NK-92 treated with Interleukin-12 subunit alpha and Interleukin-12 subunit beta, amount 100 ng/mL, for 24 hours (cell line): ENCODE measurements around the gene CDS1.
"Not testable (repeated sequence)": the region's sequence is repeated elsewhere in the genome, so short reads cannot be mapped to it uniquely, and the experiment has no call there.

ENCODE experiments used
- DNase-seq: peaks from one replicate; lab custom pipeline; 2025; lab: John Stamatoyannopoulos, UW

The CDS1 gene

DNA sequence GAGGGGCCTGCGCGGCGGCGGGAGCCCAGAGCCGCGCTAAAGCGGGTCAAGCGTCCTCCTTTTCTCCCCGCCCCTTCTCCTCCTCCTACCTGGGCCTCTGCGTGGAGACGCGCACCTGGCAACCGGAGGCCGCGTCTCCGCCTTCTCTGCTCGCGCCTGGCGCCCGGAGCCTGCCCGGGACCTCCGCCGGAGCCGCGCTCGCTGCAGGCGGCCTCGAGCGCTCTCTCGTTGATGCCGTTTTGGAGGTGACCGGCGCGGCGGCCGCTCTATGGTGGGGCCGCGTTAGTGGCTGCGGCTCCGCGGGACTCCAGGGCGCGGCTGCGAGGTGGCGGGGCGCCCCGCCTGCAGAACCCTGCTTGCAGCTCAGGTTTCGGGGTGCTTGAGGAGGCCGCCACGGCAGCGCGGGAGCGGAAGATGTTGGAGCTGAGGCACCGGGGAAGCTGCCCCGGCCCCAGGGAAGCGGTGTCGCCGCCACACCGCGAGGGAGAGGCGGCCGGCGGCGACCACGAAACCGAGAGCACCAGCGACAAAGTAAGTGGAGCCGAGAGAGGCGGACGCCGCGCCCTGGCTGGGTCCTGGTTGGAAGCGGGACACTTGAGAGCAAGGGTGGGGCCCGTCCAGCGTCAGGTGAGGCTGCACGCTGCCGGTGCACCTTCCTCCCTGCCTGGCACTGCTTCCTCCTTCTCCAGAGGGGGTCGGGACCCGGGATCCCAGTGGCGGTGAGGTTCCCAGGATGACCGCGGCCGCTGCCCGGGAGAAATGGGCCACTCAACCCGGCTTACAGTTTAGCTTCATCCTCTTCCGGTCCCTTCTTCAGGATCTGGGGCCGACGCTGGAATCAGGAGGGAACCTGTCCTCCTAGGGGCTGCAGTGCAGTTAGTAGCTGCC lies at the start of gene CDS1:
CDS1 (plus strand) TSS at position 140 of the 888 bp plus-strand sequence; CDS start at position 415, 275 bp downstream.
- no peak for DNase-seq

DNA sequence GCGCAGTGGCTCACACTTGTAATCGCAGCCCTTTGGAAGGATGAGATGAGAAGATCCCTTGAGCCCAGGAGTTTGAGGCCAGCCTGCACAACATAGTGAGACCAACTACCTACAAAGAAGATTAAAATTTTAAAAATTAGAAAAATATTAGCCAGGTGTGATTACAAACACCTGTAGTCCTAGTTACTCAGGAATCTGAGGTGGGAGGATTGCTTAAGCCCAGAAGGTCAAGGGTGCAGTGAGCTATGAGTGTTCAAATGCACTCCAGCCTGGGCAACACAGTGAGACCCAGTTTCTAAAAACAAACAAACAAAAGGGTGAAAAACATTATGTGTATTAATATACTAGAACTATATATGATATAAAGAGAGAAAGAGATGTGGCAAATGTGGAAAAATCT lies 47.0 kb upstream of the CDS1 start:
- DNase-seq: no peak

DNA sequence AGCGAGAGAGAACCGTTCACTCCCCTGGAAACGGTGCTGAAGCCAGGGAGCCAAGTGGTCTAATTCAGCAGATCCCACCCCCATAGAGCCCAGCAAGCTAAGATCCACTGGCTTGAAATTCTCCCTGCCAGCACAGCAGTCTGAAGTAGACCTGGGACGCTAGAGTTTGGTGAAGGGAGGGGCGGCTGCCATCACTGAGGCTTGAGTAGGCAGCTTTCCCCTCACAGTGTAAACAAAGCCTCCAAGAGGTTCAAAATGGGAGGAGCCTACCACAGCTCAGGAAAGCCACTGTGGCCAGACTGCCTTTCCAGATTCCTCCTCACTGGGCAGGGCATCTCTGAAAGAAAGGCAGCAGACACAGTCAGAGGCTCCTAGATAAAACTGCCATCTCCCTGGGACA lies 37.8 kb upstream of the CDS1 start:
- DNase-seq: no peak

DNA sequence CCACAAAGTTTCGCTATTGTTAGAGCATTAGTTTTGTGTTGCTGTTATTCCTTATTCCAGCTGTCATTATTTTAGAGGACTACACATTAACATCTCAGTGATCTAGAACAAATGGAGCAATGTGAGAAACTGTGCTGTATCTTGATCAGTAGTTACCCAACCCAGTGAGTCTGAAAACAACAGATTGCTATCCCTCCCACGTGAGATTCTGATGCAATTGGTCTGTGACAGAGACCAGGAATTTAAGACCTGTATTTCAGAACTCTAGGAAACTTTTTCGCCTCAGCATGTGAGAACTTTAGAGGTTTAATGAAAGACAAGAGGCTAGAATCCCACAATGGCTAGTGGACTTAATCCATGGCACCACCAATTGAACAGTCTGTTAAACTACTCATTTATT lies 35.7 kb upstream of the CDS1 start:
- DNase-seq: no peak

DNA sequence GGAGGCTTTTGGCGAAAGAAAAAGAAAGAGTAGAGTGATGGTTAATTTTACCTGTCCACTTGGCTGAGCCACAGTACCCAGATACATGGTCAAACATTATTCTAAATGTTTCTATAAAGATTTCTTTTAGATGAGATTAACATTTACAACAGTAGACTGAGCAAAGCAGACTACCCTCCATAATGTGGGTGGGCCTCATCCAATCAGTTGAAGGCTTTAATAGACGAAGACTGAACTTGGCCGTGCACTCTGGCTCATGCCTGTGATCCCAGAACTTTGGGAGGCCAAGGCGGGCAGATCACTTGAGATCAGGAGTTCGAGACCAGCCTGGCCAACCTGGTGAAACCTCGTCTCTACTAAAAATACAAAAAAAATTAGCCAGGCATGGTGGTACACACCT lies 33.7 kb upstream of the CDS1 start:
- DNase-seq: not testable (repeated sequence)

DNA sequence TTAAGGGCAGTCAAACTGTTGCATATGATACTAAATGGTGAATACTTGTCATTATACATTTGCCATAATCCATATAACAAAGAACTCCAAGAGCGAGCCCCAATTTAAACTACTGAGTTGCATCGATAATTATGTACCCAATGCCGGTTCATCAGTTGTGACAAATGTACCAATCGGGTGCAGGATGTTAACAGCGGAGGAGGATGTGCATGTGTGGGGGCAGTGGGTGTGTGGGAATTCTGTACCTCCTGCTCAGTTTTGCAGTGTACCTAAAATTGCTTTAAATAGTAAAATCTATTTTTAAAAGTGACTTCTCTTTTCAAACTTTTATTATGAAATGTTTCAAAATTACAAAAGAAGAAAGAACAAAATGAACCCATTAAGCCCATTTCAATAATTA lies 20.8 kb upstream of the CDS1 start:
- DNase-seq: no peak

DNA sequence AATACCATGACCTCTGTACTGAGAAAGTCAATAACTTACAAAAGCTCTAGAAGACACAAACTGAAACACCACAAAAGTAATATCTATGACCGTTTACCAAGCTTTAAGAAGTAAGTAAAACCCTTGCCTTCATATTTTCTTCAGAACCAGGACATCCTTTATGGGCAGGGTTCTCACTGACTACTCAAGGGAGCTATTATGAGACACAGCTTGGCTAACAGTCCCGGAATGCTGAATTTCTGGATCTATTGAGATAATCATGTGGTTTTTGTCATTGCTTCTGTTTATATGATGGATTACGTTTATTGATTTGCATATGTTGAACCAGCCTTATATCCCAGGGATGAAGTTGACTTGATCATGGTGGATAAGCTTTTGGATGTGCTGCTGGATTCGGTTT lies 19.9 kb upstream of the CDS1 start:
- DNase-seq: no peak

DNA sequence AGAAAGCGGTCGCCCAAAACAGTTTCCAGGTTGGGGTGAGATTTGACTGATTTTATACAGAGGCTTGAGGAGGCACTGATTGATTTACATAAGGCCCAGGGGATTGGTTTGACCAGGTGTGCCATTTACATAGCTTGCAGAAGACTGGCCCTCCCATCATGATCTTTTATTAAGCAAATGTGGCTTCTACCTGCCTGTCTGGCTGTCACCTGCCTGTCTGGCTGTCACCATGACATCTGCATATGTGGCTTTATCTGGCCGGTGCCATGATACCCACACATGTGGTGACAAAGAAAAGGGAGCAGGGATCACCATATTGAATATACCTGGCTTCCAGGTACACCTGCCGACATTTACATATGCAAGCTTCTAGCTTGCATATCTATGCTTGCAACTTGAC lies 17.0 kb upstream of the CDS1 start:
- DNase-seq: no peak

DNA sequence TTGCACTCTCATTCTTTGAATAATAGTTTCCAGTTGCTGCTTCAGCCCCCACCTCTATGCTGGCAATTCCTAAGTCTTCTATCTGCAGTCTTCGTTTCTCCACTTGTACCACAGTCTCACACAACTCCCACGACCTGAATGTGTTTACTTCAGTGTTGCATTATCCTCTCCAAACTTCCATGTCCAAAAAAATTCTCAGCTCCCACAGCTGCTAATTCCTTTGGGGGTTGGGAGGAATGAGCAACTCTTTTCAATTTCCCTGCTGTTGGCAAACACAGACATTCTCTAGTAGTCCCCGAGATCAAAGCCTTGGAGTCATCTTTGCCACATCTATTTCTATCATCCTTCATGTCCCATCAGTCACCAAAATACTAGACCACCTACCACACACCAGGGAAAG lies 14.4 kb upstream of the CDS1 start:
- no peak for DNase-seq

DNA sequence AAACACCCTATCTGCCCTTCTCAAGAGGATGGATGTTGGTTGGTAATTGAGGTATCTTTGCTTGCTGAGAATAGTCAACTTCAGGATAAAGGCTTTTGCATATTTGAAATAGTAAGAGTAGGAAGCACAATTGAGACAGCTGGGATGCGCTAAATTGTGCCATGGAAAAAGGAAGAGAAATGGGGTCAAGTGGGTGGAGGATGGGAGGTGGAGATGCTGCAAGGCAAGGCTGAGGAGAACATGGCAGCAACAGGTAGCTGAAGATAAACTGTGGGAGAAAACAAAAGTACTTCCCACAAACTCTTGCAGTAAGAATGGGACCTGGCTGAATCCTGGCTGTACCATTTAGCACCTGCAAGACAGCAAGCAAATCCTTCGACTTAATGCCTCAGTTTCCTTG lies 13.9 kb upstream of the CDS1 start:
- no peak for DNase-seq

DNA sequence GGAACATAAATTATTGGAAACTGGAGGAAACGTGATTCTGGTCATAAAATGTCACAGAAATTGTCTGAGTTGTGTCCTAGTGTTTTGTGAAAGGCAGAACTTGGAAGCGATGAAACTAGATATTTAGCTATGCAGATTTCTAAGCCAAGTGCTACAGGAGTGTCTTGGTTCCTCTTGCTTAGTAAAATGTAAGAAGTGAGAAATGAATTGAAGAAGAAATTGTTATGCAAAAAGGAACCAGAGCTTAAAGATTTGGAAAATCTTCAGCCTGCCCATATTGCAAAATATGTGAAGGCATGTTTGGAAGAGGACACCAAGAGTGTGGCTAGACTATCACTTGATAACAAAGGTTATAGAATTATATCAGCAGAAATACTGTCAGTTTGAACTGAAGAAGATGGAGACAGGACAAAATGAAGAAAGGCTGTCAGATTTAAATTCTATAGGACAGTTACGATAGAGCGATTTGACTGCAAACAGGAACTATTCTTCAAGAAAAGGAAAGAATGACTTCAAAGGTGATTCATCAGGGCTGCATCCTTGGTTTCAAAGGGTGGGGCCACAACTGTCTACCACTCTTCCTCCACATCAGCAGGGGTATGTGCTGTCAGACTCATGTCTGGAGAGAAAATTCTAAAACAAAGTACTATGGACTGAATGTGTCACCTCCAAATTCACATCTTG lies 9.4 kb upstream of the CDS1 start:
- DNase-seq: no peak

DNA sequence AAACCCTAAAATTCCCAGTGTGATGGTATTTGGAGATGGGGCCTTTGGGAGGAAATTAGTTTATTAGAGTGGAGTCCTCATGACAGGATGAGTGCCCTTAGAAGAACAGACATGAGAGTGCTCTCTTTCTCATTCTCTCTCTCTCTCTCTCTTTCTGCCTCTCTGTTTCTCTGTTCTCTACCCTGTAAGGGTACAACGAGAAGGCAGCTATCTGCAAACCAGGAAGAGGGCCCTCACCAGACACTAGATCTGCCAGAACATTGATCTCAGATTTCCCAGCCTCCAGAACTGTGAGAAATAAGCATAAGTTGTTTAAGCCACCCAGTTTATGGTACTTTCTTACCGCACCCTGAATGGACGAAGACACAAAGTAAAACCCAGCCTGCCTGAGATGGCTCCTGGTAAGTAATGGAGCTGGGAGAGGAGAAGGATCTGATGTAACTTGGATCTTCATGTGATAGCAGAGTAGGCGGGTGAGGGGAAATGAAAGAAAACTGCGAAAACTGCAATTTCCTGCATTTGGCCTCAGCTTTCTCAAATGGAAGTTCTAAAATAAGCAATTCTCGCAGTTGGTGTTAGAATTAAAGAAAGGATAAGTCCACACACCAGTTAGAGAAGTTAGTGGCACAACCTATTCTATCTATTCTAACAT lies 8.7 kb upstream of the CDS1 start:
- DNase-seq: no peak

DNA sequence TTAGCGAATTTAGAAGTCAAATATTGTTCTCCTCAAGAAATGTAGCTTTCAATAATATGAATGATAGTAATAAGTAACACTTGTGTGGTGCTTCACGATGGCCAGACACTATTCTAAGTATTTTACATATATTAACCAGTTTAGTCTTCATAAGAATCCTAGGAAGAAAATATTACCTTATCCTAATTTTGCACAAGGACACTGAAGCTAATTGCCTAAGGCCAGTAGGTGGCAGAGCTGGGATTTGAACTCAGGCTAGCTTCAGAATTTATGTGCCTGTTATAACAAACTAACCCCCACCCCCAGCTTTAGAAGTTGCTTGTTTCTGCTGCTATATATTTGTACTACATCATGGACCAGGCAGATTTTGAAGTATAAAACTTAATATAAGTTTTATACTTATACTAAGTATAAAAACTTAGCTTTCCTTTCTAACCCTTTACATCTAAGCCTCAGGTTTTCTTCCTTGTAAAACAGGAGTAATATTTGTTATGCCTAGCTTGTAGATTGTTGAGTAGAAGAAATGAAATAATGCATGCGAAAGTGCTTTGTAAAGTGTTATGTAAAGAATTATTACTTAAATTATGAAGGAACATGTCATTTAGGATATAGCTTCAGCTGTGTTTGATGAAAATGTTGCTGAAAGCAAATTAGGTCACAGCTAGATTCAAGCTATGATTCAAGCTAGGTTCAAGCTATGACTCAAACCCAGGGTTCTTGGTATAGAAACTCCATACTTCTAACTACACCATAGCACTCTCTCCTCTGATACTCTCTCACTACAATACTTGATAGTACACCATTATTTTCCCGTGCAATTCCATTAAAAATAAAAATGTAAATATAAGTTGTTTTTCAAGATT lies 4.2 kb upstream of the CDS1 start:
- no peak for DNase-seq

DNA sequence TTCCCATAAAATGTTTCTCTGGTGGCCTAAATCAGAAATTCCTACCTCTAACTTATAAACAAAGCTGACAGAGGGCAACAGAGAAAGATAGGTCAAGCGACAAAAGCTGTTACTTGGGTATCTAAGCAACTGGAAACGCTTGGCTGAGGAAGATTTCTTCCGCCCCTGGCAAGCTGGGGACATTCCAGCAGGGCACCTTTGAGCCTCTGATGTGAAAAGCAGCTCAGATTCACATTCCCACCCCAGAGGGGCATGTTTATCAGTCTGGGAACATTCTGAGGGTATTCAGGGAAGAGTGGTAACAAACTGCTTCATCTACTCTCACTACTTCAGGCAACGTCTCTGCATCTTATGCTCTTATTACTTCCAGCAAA lies 3.5 kb upstream of the CDS1 start:
- no peak for DNase-seq

DNA sequence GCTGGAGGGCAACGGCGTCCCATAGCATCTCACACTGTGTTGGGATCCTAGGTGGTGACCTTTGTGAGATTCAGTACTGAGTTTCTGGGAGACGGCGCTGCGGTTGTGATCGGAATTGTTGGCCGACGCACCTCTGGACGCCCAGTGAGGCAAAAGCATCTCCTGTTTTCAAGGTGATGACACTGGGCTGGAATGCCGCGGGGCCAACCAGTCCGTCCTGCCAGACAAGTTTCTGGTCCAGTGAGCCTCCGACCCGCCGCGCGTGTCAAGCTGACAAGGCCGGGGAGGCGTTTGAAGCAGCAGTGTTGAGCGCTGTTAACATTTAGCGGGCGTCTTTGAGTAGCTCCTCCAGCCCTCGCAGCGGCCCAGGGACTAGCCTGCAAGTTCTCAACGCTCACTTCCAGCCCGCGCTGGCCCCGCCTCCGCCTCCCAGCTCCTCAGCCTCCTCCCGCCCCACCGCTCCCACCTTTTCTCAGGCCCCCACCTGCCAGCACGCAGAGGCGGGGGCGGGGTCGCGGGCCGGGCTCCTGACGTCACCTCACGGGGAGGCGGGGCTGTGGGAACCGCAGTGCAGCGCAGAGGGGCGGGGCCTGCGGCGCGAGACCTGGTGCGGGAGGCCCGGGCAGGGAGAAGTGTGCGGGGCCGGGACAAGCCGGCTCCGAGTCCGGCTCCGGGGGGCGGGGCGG lies 482 bp upstream of the CDS1 start:
- no peak for DNase-seq

DNA sequence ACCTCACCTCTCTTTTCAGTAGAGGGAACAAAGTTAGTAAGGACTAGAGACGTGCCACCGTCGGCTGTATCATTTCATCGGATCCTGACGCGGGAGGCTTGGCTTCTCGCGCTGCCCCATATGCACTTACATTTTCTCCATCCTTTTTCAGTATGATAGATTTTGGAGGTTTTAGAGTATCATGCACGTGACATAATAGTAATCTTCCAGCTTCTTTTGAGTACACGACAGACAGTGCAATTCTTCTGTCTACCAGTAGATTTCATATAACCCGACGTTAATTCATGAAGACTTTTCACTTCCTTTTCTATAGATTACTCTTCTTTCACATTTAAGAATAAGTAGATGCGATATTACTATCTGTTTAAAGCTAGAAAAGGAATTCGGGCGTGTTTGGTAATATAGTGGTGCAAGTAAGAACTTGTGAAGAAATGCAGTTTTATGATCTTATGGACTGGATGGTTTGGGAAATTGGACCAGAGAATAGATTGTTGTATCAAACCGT lies 1.0 kb downstream of the CDS1 start:
- DNase-seq: no peak

DNA sequence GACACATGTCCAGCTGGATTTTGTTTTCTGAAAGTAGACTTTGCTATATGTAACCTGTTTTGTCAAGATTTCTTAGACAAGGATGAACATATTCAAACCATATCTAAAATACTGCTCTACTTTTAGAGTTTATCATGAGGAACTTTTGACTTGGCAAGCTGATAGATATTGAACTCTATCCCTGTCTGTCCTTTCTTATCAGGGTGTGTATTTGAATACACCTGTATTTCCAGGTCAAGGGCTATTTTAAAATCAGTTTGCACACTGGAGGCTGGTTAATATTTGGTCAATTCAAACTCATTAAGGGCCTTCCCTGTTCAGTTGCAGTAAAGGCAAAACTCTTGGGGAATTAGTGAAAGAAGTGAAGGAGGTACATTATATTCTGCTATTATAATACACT lies 2.3 kb downstream of the CDS1 start:
- no peak for DNase-seq

DNA sequence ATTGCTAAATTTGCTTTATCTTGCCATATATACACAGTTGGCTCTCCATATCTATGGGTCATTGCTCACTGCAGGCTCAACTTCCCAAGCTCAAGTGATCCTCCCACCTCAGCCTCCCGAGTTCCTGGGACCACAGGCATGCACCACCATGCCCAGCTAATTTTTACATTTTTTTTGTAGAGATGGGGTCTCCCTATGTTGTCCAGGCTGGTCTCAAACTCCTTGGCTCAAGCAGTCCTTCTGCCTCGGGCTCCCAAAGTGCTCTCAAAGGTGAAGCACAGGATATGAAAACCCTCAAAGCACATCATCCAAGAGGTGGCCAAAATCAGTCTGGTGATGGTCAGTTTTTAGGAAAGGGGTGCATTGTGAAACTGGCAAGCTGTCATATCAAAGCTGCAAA lies 11.8 kb downstream of the CDS1 start:
- no peak for DNase-seq

DNA sequence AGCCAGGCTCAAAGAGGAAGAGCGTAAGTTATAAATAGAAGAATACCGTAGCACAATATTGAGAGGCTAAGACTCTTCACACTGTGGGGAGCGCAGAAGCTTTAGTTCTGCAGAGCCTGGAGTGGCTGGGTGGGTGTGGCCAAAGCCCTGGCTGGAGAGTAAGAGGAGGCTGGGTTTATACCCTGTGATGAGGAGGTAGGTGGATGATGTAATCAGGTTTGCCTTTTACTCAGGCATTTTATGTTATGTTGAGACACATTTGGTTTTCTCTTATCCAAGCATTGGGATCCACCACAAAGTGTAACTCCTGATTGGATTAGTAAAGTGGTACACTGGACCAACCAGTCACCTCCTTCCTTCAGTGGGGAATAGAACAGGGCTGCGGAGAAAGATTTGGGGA lies 13.9 kb downstream of the CDS1 start:
- DNase-seq: no peak

DNA sequence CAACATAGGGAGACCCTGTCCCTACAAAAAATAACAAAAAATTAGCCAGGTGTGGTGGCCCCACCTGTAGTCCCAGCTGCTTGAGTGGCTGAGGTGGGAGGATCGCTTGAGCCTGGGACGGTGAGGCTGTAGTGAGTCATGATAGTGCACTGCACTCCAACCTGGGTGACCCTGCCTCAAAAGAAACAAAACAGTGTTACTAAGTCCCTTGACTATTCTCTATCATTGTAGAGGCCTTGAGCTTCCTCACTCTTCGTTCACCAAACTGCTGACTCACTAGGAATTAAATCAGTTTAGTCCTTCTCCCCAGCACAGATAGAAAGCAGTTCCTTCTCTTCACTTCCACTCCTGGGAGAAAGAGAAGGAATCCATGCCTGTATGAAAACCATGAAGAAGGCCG lies 14.5 kb downstream of the CDS1 start:
- DNase-seq: no peak

DNA sequence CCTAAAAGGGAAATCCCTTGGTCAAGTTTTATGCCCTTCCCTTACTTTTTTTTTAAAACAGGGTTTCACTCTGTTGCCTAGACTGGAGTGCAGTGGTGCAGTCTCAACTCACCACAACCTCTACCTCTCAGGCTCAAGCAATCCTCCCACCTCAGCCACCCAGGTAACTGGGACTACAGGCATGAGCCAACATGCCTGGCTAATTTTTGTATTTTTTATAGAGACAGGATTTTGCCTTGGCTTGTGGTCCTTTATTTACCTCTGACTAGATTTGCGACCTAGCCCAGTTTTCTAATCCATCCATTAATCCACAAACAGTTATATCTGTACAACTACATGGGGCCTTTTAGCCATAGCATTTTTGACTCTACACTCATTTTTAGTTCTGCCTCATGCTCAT lies 23.7 kb downstream of the CDS1 start:
- no peak for DNase-seq
